Neural progenitor cell (in vitro differentiated cells): ENCODE results near the gene RXRB. TPM values are rescaled to one million over a fixed set of nuclear protein-coding genes. Genes with fewer than 3 reads are reported as not detected.

Experiments used
- DNase-seq: peaks from one replicate; pipeline ENCODE4 v3.0.0-alpha.2; 2016; ENCODE audit warnings: low spot score
- H2AFZ ChIP-seq: fragments of 200-600 bp; sonication (generic); replicated peaks from 2 replicates; pipeline ENCODE4 v1.6.1; 2016; ENCODE audit warnings: antibody characterized with exemption
- H3F3A ChIP-seq: fragments of 200-600 bp; sonication (generic); 2 replicates; pipeline ENCODE4 v1.6.1; 2016; ENCODE audit warnings: antibody characterized with exemption, low read depth
- H3K27ac ChIP-seq: fragments of 200-600 bp; sonication (generic); 2 replicates; pipeline ENCODE4 v1.5.1; 2016; ENCODE audit warnings: mild to moderate bottlenecking
- H3K27me3 ChIP-seq: fragments of 200-600 bp; sonication (generic); 2 replicates; pipeline ENCODE4 v1.6.1; 2016; ENCODE audit warnings: mild to moderate bottlenecking, moderate library complexity
- H3K36me3 ChIP-seq: fragments of 200-600 bp; sonication (generic); 2 replicates; pipeline ENCODE4 v1.5.1; 2016
- H3K4me1 ChIP-seq: fragments of 200-600 bp; sonication (generic); 2 replicates; pipeline ENCODE4 v1.6.1; 2016; ENCODE audit warnings: mixed run types
- H3K4me2 ChIP-seq: fragments of 200-600 bp; sonication (generic); 2 replicates; pipeline ENCODE4 v1.6.1; 2016
- H3K4me3 ChIP-seq: fragments of 200-600 bp; sonication (generic); 2 replicates; pipeline ENCODE4 v1.5.1; 2016
- H3K79me2 ChIP-seq: fragments of 200-600 bp; sonication (generic); 2 replicates; pipeline ENCODE4 v1.6.1; 2016; ENCODE audit warnings: low read depth
- H3K9ac ChIP-seq: fragments of 200-600 bp; sonication (generic); 2 replicates; pipeline ENCODE4 v1.6.1; 2016
- H3K9me3 ChIP-seq: fragments of 200-600 bp; sonication (generic); 2 replicates; pipeline ENCODE4 v1.5.1; 2016; ENCODE audit warnings: low read depth
- H4K20me1 ChIP-seq: fragments of 200-600 bp; sonication (generic); 2 replicates; pipeline ENCODE4 v1.6.1; 2016; ENCODE audit warnings: low read depth
- H3K27ac Mint-ChIP-seq: 3 replicates; pipeline ENCODE4 v1.8.0; 2021; ENCODE audit warnings: mixed read lengths
- H3K27me3 Mint-ChIP-seq: 2 replicates; pipeline ENCODE4 v1.8.0; 2022; ENCODE audit warnings: low read depth, mild to moderate bottlenecking, inconsistent platforms, moderate library complexity, mixed read lengths; ENCODE audit not compliant: insufficient read depth
- H3K36me3 Mint-ChIP-seq: 3 replicates; pipeline ENCODE4 v1.8.0; 2021; ENCODE audit warnings: mixed read lengths
- H3K4me1 Mint-ChIP-seq: 3 replicates; pipeline ENCODE4 v1.8.0; 2021; ENCODE audit warnings: mixed read lengths
- H3K4me3 Mint-ChIP-seq: 3 replicates; pipeline ENCODE4 v1.8.0; 2021; ENCODE audit warnings: mild to moderate bottlenecking, moderate library complexity, mixed read lengths
- H3K9me3 Mint-ChIP-seq: 3 replicates; pipeline ENCODE4 v1.8.0; 2020; ENCODE audit warnings: mixed read lengths
- CTCF ChIP-seq: fragments of 200-600 bp; sonication (generic); IDR thresholded peaks from 2 replicates; pipeline ENCODE4 v1.5.1; 2017; ENCODE audit warnings: antibody characterized with exemption, mild to moderate bottlenecking
- EZH2 ChIP-seq: fragments of 200-600 bp; sonication (generic); IDR thresholded peaks from 2 replicates; pipeline ENCODE4 v1.6.1; 2017; ENCODE audit warnings: antibody characterized with exemption, mild to moderate bottlenecking, moderate library complexity
- EZH2phosphoT487 ChIP-seq: fragments of 200-600 bp; sonication (generic); IDR thresholded peaks from 2 replicates; pipeline ENCODE4 v1.6.1; 2017; ENCODE audit warnings: antibody characterized with exemption
- total RNA-seq: library from RNA; depleted of rRNA; stranded (reverse); fragments of >200 nt; gene quantifications from 2 replicates; pipeline ENCODE4 v1.2.3, GENCODE V29; 2015; ENCODE audit warnings: low replicate concordance

Gene RXRB
- total RNA-seq, 1 donor from 2014 or later, result 10.2 TPM

- H3K4me3 Mint-ChIP-seq, result no peak overlapping the region
- H3K27ac ChIP-seq, result no peak overlapping the region
- no peaks in the 10 kb centered on the region for H3K9me3 ChIP-seq
- no peak for TF ChIP-seq CTCF
- TF ChIP-seq EZH2phosphoT487, result no peak
- no peak for TF ChIP-seq EZH2
- H3K4me1 Mint-ChIP-seq, result peaks cover 2% of the 10 kb centered on the region
- no peaks in the 10 kb centered on the region for H3K9me3 Mint-ChIP-seq
- DNase-seq, result no peak
- no peak overlapping the region for H3K4me2 ChIP-seq
- no peak overlapping the region for H3K4me3 ChIP-seq
- H3K79me2 ChIP-seq, result no peaks in the 10 kb centered on the region
- H3K27ac Mint-ChIP-seq, result no peak overlapping the region
- H4K20me1 ChIP-seq, result no peaks in the 10 kb centered on the region
- H3F3A ChIP-seq, result no peaks in the 10 kb centered on the region
- H3K27me3 Mint-ChIP-seq, result peaks cover 10% of the 10 kb centered on the region
- no peak overlapping the region for H2AFZ ChIP-seq
- H3K27me3 ChIP-seq, result peaks cover under 1% of the 10 kb centered on the region
- no peaks in the 10 kb centered on the region for H3K36me3 ChIP-seq
- H3K36me3 Mint-ChIP-seq, result no peaks in the 10 kb centered on the region
- no peak overlapping the region for H3K9ac ChIP-seq
- no peaks in the 10 kb centered on the region for H3K4me1 ChIP-seq
These were observed 32.8 kb downstream of the RXRB start for GRCh38 chr6:33167374-33168283.

GRCh38 chr6:33166811-33167210 is 33.7 kb downstream of the RXRB start:
- Histone ChIP-seq H2AFZ (no peak overlapping the region), H3K9me3 (no peaks in the 10 kb centered on the region), H3F3A (no peaks in the 10 kb centered on the region), H3K27ac (no peak overlapping the region), H3K36me3 (no peaks in the 10 kb centered on the region), H3K4me2 (no peak overlapping the region), H3K4me1 (no peaks in the 10 kb centered on the region), H3K4me3 (no peak overlapping the region), H3K27me3 (peaks cover 9% of the 10 kb centered on the region), H3K9ac (no peak overlapping the region), H4K20me1 (no peaks in the 10 kb centered on the region), H3K79me2 (no peaks in the 10 kb centered on the region)
- Mint-ChIP-seq H3K27me3 (peaks cover 11% of the 10 kb centered on the region), H3K9me3 (no peaks in the 10 kb centered on the region), H3K27ac (no peak overlapping the region), H3K36me3 (no peaks in the 10 kb centered on the region), H3K4me3 (no peak overlapping the region), H3K4me1 (peaks cover 8% of the 10 kb centered on the region)
- no peak for DNase-seq
- TF ChIP-seq EZH2 (no peak), CTCF (no peak), EZH2phosphoT487 (no peak)

- Histone ChIP-seq H3K79me2 (no peaks in the 10 kb centered on the region), H3K27me3 (peaks cover 12% of the 10 kb centered on the region), H3K9me3 (no peaks in the 10 kb centered on the region), H4K20me1 (no peaks in the 10 kb centered on the region), H3K36me3 (no peaks in the 10 kb centered on the region), H2AFZ (no peak overlapping the region), H3F3A (no peaks in the 10 kb centered on the region), H3K27ac (no peak overlapping the region), H3K4me2 (no peak overlapping the region), H3K4me1 (no peaks in the 10 kb centered on the region), H3K4me3 (no peak overlapping the region), H3K9ac (no peak overlapping the region)
- TF ChIP-seq EZH2phosphoT487 (no peak), EZH2 (no peak), CTCF (no peak)
- H3K36me3 Mint-ChIP-seq, result no peaks in the 10 kb centered on the region
- H3K4me3 Mint-ChIP-seq, result no peak overlapping the region
- peaks cover 12% of the 10 kb centered on the region for H3K27me3 Mint-ChIP-seq
- H3K9me3 Mint-ChIP-seq, result no peaks in the 10 kb centered on the region
- DNase-seq, result no peak
- peaks cover 10% of the 10 kb centered on the region for H3K4me1 Mint-ChIP-seq
- no peak overlapping the region for H3K27ac Mint-ChIP-seq
These were observed 34.1 kb downstream of the RXRB start for GRCh38 chr6:33166363-33166762.
